Upper lobe of left lung (tissue), 6 donors: ENCODE results near the gene EFCAB8. TPM values are rescaled to one million over a fixed set of nuclear protein-coding genes. Genes with fewer than 3 reads are reported as not detected.
"Not testable (repeated sequence)": the region's sequence is repeated elsewhere in the genome, so short reads cannot be mapped to it uniquely, and the experiment has no call there.

ENCODE experiments used
- ATAC-seq, 2 donors: fragments of 200-7000 bp; cut with Tn5 transposase; one replicate each; pipeline ENCODE4 v1.9.1; 2022; ENCODE audit warnings: mild to moderate bottlenecking in 2 of 2, moderate library complexity in 2 of 2; ENCODE audit not compliant: low FRiP score in 2 of 2
- DNase-seq, 2 donors: peaks; one replicate each; pipeline ENCODE4 v3.0.0-alpha.2; 2019 to 2020
- H3K27ac ChIP-seq, 4 donors: fragments of 200-600 bp; sonication (generic); one replicate each; pipeline ENCODE4 v1.5.1; 2016 to 2019
- H3K27me3 ChIP-seq, 4 donors: fragments of 200-600 bp; sonication (generic); one replicate each; pipeline ENCODE4 v1.5.1; 2017 to 2019
- H3K36me3 ChIP-seq, 4 donors: fragments of 200-600 bp; sonication (generic); one replicate each; pipeline ENCODE4 v1.5.1; 2016 to 2019
- H3K4me1 ChIP-seq, 4 donors: fragments of 200-600 bp; sonication (generic); one replicate each; pipeline ENCODE4 v1.5.1; 2018 to 2019
- H3K4me3 ChIP-seq, 4 donors: fragments of 200-600 bp; sonication (generic); one replicate each; pipeline ENCODE4 v1.5.1; 2017 to 2019; ENCODE audit warnings: mild to moderate bottlenecking in 2 of 4, moderate library complexity in 1 of 4
- H3K9me3 ChIP-seq, 4 donors: fragments of 200-600 bp; sonication (generic); one replicate each; pipeline ENCODE4 v1.5.1; 2018 to 2019
- EP300 ChIP-seq, 4 donors: sonication (generic); formaldehyde crosslinking; IDR thresholded peaks; one replicate each; pipeline ENCODE4 v1.5.1; 2017; ENCODE audit warnings: antibody characterized with exemption in 4 of 4, control low read depth in 2 of 4
- POLR2A ChIP-seq, 4 donors: fragments of 450-650 bp; IDR thresholded peaks; one replicate each; pipeline ENCODE4 v1.5.1; 2016 to 2017; ENCODE audit warnings: antibody characterized with exemption in 4 of 4, mild to moderate bottlenecking in 2 of 4
- POLR2AphosphoS5 ChIP-seq, 2 donors: sonication (generic); formaldehyde crosslinking; IDR thresholded peaks; one replicate each; pipeline ENCODE4 v1.5.1; 2017; ENCODE audit warnings: antibody characterized with exemption in 2 of 2
- WGBS, 2 donors: methylation state at CpG; one replicate each; pipeline ENCODE4 v1.1.5; 2017 to 2018; 5-methylcytosine and 5-hydroxymethylcytosine counted together
- total RNA-seq, 6 donors: library from RNA; depleted of rRNA in 4 of 6; stranded (reverse); fragments of >200 nt in 4 of 6; gene quantifications; one replicate each; pipeline versions ENCODE4 v1.1.0 to v1.2.1, GENCODE V29; 2016 to 2021
- TF ChIP-seq, protein P1 (sequence below), 6 experiments: fragments of 450-650 bp in 4 of 6; fragments of 200-600 bp in 2 of 6; sonication (generic) in 2 of 6; IDR thresholded peaks; one replicate each; pipeline ENCODE4 v1.5.1; 2016 to 2019; ENCODE audit warnings: antibody characterized with exemption in 6 of 6
- donor health status: DM: no; HTN: no; CAD: no; lungs with moderate emphysema.
- donor health status: DM: no; HTN: yes; CAD: no; lungs with severe emphysema.

EFCAB8 gene
- total RNA-seq, 6 donors from 2014 or later: 0.10 to 3.3 (median 0.67) TPM

DNA sequence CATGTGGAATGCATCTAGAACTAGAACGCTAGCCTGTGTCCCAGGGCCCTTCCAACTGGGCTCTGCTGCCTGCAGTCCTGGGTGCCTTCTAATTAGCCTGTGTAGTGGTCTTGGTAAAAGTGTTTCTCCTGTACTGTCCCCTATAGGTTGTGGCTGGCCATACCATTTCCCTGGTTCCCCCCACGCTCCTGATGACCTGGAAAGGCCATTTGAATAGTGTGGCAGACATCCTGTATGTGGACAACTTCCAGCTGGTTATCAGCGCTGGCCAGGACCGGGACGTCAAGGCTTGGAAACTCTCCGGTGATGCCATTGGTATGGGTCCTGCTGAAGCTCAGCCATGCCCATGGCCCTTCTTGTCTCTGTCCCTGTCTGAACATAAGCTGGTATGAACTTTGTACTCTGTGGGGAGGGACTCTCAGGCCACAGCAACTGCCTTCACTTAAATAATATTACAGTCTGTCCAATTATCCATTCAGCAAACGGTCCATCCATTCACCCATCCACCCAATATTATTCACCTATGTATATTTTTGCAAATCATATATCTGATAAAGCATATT, 84.8 kb downstream of the EFCAB8 start:
- H3K4me1 ChIP-seq: no peaks in the 10 kb centered on the region
- 76 to 82% methylated on average over 7 of the region's 7 CpGs for WGBS, 2 donors
- no peak for ATAC-seq

DNA sequence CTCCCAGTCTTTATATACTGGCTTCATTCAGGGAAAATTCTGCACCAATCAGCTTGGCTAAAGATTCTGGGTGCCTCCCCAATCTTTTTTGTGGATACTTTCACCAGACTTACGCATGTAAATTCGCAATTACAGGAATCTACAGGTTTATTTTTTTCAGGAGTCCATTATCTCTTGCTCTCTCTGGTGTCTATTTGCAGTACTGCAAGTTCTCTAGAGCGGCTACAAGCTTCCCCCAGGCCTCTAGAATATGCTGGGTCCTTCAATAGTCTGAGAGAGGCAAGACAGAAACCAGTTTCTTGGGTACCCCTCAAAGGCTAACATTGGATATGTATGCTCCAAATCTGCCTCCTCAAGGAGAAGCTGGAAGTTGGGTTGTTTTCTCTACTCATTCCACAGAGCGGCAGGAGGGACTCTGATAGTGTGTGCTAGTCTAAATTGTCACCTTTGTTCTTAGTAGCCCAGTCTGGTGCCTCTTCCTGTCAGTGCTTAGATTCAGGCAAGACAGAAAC, 87.0 kb downstream of the EFCAB8 start:
- TF ChIP-seq POLR2AphosphoS5 (IDR thresholded peaks at IDR 0.05) (no peak), POLR2A (IDR thresholded peaks at IDR 0.05) (no peak), EP300 (IDR thresholded peaks at IDR 0.05) (no peak)
- TF ChIP-seq, protein P1, sequence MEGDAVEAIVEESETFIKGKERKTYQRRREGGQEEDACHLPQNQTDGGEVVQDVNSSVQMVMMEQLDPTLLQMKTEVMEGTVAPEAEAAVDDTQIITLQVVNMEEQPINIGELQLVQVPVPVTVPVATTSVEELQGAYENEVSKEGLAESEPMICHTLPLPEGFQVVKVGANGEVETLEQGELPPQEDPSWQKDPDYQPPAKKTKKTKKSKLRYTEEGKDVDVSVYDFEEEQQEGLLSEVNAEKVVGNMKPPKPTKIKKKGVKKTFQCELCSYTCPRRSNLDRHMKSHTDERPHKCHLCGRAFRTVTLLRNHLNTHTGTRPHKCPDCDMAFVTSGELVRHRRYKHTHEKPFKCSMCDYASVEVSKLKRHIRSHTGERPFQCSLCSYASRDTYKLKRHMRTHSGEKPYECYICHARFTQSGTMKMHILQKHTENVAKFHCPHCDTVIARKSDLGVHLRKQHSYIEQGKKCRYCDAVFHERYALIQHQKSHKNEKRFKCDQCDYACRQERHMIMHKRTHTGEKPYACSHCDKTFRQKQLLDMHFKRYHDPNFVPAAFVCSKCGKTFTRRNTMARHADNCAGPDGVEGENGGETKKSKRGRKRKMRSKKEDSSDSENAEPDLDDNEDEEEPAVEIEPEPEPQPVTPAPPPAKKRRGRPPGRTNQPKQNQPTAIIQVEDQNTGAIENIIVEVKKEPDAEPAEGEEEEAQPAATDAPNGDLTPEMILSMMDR (IDR thresholded peaks at IDR 0.05): peak in 1 of 6 experiments; percentile 15
- ATAC-seq: no peak
- no peaks in the 10 kb centered on the region for H3K27me3 ChIP-seq
- no peaks in the 10 kb centered on the region for H3K36me3 ChIP-seq
- no peak overlapping the region for H3K27ac ChIP-seq
- no peak overlapping the region for H3K4me3 ChIP-seq
- DNase-seq: no peak
- 52% methylated on average over 4 of the region's 4 CpGs for WGBS, 2 donors
- no peaks in the 10 kb centered on the region for H3K4me1 ChIP-seq
- peaks cover 0 to 3% (median 0%) of the 10 kb centered on the region in 4 donors for H3K9me3 ChIP-seq

More for the DNA sequence above, 84.8 kb downstream of the EFCAB8 start:
- Histone ChIP-seq H3K27me3 (no peaks in the 10 kb centered on the region), H3K27ac (no peak overlapping the region), H3K36me3 (no peaks in the 10 kb centered on the region), H3K9me3 (peaks cover 0 to 3% (median 0%) of the 10 kb centered on the region in 4 donors), H3K4me3 (no peak overlapping the region)
- TF ChIP-seq, protein P1 (IDR thresholded peaks at IDR 0.05): no peak
- TF ChIP-seq POLR2A (IDR thresholded peaks at IDR 0.05): no peak
- no peak for TF ChIP-seq POLR2AphosphoS5 (IDR thresholded peaks at IDR 0.05)
- TF ChIP-seq EP300 (IDR thresholded peaks at IDR 0.05): no peak
- no peak for DNase-seq

DNA sequence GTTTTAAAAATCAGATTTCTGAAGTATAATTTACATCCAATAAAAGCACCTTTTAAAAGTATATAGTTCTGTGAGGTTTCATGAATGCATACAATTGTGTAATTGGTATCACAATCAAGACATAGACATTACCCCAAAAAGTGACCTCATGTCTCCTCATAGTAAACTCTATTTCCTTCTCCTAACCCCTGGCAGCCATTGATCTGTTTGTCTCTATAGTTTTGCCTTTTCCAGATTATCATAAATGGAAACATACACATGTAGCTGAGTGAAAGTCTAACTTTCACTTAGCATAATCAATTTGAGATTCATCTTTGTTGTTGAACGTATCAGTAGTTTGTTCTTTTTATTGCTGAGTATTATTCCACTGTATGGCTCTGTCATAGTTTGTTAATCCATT, 87.9 kb downstream of the EFCAB8 start:
- 84 to 85% methylated on average over 1 of the region's 1 CpG for WGBS, 2 donors
- Histone ChIP-seq H3K9me3 (peaks cover 0 to 3% (median 0%) of the 10 kb centered on the region in 4 donors), H3K4me1 (no peaks in the 10 kb centered on the region), H3K36me3 (no peaks in the 10 kb centered on the region), H3K27me3 (no peaks in the 10 kb centered on the region), H3K27ac (no peak overlapping the region), H3K4me3 (no peak overlapping the region)
- TF ChIP-seq POLR2A (IDR thresholded peaks at IDR 0.05): no peak
- no peak for TF ChIP-seq POLR2AphosphoS5 (IDR thresholded peaks at IDR 0.05)
- no peak for TF ChIP-seq EP300 (IDR thresholded peaks at IDR 0.05)
- TF ChIP-seq, protein P1 (IDR thresholded peaks at IDR 0.05): no peak
- DNase-seq (no peak), ATAC-seq (no peak)

DNA sequence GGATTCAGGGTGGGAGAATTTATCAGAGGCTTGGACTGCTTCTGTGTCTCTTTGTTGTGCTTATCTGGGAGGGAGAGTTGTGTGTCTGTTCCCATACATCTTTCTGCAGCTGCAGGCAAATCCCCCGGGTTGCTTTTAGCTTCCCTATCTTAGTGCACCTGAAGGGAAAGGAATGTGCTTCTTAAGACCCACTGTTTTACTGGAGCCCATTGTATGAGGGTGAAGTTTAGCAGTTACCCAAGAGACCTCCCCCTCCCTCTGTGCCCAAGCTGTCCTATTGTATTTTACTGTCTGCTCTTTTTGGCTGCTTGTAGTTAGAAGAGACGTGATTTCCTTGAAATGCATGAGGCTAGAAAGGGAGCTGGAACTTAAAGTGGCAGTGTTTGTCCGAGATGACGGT, 91.8 kb downstream of the EFCAB8 start:
- not testable (repeated sequence) for DNase-seq, H3K27ac ChIP-seq, H3K4me3 ChIP-seq, H3K4me1 ChIP-seq, H3K27me3 ChIP-seq, H3K9me3 ChIP-seq, H3K36me3 ChIP-seq, ATAC-seq
- WGBS, 2 donors: 25 to 26% methylated on average over 4 of the region's 4 CpGs

DNA sequence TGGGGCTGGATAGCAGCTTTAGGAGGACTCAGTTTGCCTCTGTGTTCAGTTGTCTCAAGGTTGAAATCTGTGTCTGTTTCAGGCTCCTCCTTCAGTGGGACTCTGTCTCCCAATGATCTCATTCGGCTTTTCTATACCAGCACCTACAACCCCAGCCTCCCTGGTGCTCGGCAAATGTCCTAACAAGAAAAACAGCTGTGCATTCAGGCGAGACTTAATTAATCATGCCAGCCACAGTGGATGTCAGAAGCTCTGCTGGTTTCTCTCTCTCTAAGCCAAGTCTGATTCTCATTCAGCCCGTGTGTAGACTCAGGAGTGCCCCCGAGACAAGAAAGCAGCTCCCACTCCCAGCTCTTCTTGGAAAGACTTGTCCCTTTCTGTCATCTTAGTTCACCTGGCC, 98.7 kb downstream of the EFCAB8 start:
- Histone ChIP-seq H3K4me1 (no peaks in the 10 kb centered on the region), H3K36me3 (no peaks in the 10 kb centered on the region), H3K4me3 (no peak overlapping the region), H3K27me3 (no peaks in the 10 kb centered on the region), H3K27ac (no peak overlapping the region), H3K9me3 (peaks cover 7 to 18% (median 12%) of the 10 kb centered on the region in 4 donors)
- ATAC-seq (no peak), DNase-seq (no peak)
- WGBS, 2 donors: 78 to 84% methylated on average over 5 of the region's 5 CpGs
- TF ChIP-seq, protein P1 (IDR thresholded peaks at IDR 0.05): no peak
- TF ChIP-seq POLR2AphosphoS5 (IDR thresholded peaks at IDR 0.05) (no peak), EP300 (IDR thresholded peaks at IDR 0.05) (no peak), POLR2A (IDR thresholded peaks at IDR 0.05) (no peak)
